ENCODE data around the gene NCK2.

Gene NCK2

DNA sequence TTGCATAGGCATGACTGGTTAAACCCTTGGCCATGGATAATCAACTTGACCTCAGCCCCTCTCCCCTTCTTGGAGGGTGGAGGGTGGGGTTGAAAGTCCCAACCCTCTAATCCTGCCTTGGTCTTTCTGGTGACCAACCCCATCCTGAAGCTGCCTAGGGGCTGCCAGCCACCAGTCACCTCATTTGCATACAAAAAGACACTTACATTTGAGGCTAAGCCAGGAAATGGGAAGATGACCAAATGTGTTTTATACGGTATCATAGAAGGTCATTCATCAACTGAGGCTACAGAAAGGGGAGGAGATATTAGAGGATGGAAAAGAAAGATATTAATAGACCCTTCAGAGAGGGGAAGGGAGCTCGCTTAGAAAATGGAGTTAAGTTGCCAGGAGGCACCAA lies 96.8 kb downstream of the NCK2 start:
- TF ChIP-seq, protein P1, sequence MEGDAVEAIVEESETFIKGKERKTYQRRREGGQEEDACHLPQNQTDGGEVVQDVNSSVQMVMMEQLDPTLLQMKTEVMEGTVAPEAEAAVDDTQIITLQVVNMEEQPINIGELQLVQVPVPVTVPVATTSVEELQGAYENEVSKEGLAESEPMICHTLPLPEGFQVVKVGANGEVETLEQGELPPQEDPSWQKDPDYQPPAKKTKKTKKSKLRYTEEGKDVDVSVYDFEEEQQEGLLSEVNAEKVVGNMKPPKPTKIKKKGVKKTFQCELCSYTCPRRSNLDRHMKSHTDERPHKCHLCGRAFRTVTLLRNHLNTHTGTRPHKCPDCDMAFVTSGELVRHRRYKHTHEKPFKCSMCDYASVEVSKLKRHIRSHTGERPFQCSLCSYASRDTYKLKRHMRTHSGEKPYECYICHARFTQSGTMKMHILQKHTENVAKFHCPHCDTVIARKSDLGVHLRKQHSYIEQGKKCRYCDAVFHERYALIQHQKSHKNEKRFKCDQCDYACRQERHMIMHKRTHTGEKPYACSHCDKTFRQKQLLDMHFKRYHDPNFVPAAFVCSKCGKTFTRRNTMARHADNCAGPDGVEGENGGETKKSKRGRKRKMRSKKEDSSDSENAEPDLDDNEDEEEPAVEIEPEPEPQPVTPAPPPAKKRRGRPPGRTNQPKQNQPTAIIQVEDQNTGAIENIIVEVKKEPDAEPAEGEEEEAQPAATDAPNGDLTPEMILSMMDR (IDR thresholded peaks at IDR 0.05; ENCODE audit: low read depth, low read length): no peak
- in situ Hi-C loops (cut with HindIII; ENCODE audit: low sequenced_read_pairs): no loop called here
- no peak overlapping the region for H3K4me3 ChIP-seq (ENCODE audit: low read depth, low read length)
- DNase-seq (ENCODE audit: low read depth, low spot score): no peak

DNA sequence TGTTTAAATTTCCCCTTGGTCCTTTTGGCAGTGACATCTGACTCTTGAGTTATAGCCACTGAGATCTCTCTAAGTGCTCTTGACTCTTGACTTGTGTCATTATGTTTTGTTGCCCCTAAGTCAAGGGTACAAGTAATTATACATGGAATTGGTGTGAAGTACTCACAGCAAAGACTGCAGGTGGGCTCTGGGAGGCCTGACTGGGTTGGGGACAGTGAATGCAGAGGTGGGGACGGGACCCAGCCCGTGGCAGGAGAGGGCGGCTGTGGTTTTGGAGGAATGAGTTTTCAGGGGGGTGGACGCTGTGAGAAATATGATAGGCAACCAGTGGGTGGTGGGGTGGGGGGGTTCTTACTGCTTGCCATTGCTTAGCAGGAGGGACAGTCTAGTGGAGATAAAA lies 97.8 kb downstream of the NCK2 start:
- no peak overlapping the region for H3K4me3 ChIP-seq (ENCODE audit: low read depth, low read length)
- in situ Hi-C loops (cut with HindIII; ENCODE audit: low sequenced_read_pairs): no loop called here
- DNase-seq (ENCODE audit: low read depth, low spot score): no peak
- TF ChIP-seq, protein P1 (IDR thresholded peaks at IDR 0.05; ENCODE audit: low read depth, low read length): no peak

DNA sequence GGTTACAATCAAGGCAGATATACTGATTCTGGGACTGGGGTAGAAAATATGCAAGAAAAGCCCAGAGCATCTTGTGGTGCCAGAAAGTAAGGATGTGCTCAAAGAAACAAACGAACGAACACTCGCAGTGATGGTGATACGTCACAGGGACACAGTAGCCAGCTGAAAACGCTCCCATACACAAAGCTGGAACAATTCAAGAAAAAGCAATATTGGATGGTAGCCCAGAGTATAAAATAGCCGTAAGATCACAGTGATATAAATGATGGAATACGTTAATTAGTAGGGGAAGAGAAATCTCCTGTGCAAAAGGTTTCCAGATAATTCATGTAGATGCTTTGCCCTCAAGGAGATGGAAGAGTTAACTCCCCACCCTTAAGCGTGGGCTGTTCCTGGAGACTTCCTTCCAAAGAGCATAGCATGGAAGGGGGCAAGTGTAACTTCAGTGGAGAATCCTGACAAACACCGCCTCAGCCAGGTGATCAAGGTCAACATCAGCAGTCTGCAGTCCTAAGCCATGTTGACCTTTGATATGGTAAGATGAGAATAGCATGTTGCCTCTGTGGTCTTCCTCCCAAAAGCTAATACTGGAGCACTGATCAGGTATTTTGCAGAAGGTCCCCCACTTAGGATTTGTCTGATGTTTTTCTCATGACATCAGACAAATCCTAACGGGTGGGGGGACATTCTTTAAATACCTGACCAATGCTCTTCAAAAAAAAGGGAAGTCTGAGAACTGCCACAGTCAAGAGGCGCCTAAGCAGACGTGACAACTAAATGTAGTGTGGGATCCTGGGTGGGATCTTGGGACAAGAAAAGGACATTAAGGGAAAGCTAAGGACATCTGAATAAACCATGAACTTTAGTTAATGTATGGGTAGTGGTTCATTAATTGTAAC lies 99.0 kb downstream of the NCK2 start:
- TF ChIP-seq, protein P1 (IDR thresholded peaks at IDR 0.05; ENCODE audit: low read depth, low read length): no peak
- no peak for DNase-seq (ENCODE audit: low read depth, low spot score)
- in situ Hi-C loops (cut with HindIII; ENCODE audit: low sequenced_read_pairs): no loop called here
- no peak overlapping the region for H3K4me3 ChIP-seq (ENCODE audit: low read depth, low read length)

DNA sequence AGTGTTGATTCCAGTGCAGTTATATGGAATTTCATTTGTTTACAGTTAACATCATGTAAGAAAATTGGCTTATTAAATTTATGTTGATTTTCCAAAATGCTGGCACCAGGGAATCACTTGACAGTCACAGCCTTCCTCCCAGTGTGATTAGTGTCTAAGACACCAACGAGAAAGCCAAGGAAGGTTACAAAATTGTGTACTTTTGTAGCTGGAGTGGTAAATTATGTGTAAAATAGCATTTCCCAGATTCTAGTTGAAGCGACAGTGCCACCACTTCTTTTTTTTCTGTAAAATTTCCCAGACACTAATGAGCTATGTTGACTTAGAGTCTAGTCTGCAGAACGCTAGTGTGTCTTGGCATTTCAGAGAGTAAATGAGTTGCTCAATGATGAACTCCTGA lies 101.3 kb downstream of the NCK2 start:
- DNase-seq (ENCODE audit: low read depth, low spot score): no peak
- in situ Hi-C loops (cut with HindIII; ENCODE audit: low sequenced_read_pairs): no loop called here
- no peak overlapping the region for H3K4me3 ChIP-seq (ENCODE audit: low read depth, low read length)
- TF ChIP-seq, protein P1 (IDR thresholded peaks at IDR 0.05; ENCODE audit: low read depth, low read length): no peak

DNA sequence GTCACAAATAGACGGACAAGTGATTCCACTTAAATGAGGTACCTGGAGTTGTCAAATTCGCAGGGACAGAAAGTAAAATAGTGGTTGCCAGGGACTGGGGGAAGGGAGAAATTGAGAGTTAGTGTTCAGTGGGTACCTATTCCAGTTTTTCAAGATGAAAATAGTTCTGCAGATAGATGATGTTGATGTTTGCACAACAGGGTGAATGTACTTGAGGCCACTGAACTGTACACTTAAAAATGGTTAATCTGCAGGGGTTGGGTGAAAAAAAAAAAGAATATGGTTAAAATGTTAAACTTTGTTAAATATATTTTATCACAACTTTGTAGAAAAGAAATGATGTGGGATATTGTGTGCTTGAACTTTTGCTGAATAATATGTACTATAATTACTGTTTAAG lies 102.3 kb downstream of the NCK2 start:
- TF ChIP-seq, protein P1 (IDR thresholded peaks at IDR 0.05; ENCODE audit: low read depth, low read length): no peak
- in situ Hi-C loops (cut with HindIII; ENCODE audit: low sequenced_read_pairs): no loop called here
- DNase-seq (ENCODE audit: low read depth, low spot score): no peak
- no peak overlapping the region for H3K4me3 ChIP-seq (ENCODE audit: low read depth, low read length)

DNA sequence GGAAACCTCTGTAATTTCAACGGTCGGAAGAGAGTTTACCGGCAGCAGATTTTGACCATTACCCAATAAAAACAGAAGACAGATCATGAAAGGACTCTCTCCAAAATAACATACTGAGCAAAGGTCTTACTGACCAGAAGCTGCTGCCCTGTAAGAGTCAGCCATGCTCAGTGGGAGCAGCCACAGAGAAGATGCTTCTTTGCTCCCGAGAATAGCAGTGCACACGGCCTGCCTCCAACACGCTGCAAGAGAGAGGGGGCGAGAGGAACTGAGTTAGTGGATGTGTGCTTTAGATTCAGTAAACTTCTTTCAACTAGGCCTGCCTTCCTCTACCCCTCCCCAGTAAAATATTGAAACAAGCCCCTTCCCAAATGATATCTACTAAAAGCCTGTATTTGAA lies 103.7 kb downstream of the NCK2 start:
- in situ Hi-C loops (cut with HindIII; ENCODE audit: low sequenced_read_pairs): no loop called here
- no peak for DNase-seq (ENCODE audit: low read depth, low spot score)
- no peak overlapping the region for H3K4me3 ChIP-seq (ENCODE audit: low read depth, low read length)
- TF ChIP-seq, protein P1 (IDR thresholded peaks at IDR 0.05; ENCODE audit: low read depth, low read length): no peak

All from astrocyte of the spinal cord (primary cell).